Measurements from ENCODE around the gene PRSS57. TPM values are rescaled to one million over a fixed set of nuclear protein-coding genes. Genes with fewer than 3 reads are reported as not detected.

PRSS57 gene
- total RNA-seq, 1 donor = not detected

DNA sequence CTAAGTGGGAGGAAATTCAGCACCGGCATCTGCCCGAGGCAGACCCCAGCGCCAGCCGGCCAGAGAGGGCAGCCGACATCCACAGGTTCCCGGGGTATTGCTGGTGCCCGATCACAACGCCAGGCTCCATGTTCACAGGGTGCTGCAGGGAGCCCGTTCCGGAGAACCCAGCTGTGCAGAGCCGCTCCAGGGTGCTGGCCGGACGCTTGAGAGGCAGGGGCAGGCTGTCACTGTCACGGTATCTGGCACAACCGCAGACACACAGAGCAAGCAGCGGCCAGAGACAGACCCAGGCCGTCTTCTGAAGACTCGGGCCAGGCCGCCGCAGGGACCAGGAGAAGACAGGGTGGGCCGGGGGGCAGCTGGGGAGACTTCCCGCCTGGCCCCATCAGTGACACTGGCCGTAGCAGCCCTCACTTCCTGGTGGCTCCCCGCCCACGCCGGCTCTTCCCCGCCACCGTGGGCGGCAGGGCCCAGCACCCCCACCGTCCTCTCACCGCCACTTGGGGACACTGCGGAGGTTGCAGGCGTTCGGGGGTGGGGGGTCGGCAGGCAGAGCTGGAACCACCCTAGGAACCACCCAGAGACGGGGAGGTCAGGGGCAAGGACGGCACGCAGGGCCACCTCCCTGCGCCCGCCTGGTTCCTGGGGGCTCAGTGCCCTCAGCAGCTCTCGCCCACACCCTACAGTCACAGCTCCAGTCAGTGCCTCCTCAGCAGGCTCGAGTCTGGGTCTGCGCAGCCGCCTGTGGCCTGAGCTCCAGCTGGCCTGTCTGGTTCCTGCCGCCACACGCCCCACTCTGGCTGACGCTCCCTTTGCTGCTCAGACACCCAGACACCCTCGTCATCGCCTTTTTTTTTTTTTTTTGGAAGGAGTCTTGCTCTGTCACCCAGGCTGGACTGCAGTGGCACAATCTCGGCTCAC, 36.1 kb downstream of the PRSS57 start:
- Histone ChIP-seq H3K4me2 (ENCODE audit: insufficient read depth, low read length) (no peak overlapping the region), H3K4me1 (ENCODE audit: insufficient read depth, low read length) (peaks cover 20% of the 10 kb centered on the region), H3K27ac (ENCODE audit: low read depth, low read length) (no peak overlapping the region), H3K4me3 (ENCODE audit: insufficient read depth, low read length) (no peak overlapping the region), H4K20me1 (ENCODE audit: insufficient read depth, low read length) (peaks cover 55% of the 10 kb centered on the region), H3K9me3 (ENCODE audit: low read depth, low read length) (no peaks in the 10 kb centered on the region), H3K27me3 (ENCODE audit: insufficient read depth, low read length) (no peaks in the 10 kb centered on the region), H3K36me3 (ENCODE audit: insufficient read depth, low read length) (no peaks in the 10 kb centered on the region), H2AFZ (ENCODE audit: low read length) (no peak overlapping the region), H3K79me2 (ENCODE audit: insufficient read depth, low read length) (peaks cover 86% of the 10 kb centered on the region)
- DNase-seq (ENCODE audit: insufficient read length, low spot score, missing footprints) = no peak
- TF ChIP-seq, protein P1, sequence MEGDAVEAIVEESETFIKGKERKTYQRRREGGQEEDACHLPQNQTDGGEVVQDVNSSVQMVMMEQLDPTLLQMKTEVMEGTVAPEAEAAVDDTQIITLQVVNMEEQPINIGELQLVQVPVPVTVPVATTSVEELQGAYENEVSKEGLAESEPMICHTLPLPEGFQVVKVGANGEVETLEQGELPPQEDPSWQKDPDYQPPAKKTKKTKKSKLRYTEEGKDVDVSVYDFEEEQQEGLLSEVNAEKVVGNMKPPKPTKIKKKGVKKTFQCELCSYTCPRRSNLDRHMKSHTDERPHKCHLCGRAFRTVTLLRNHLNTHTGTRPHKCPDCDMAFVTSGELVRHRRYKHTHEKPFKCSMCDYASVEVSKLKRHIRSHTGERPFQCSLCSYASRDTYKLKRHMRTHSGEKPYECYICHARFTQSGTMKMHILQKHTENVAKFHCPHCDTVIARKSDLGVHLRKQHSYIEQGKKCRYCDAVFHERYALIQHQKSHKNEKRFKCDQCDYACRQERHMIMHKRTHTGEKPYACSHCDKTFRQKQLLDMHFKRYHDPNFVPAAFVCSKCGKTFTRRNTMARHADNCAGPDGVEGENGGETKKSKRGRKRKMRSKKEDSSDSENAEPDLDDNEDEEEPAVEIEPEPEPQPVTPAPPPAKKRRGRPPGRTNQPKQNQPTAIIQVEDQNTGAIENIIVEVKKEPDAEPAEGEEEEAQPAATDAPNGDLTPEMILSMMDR (IDR thresholded peaks at IDR 0.05; ENCODE audit: extremely low read depth, low read depth, low read length) = no peak

DNA sequence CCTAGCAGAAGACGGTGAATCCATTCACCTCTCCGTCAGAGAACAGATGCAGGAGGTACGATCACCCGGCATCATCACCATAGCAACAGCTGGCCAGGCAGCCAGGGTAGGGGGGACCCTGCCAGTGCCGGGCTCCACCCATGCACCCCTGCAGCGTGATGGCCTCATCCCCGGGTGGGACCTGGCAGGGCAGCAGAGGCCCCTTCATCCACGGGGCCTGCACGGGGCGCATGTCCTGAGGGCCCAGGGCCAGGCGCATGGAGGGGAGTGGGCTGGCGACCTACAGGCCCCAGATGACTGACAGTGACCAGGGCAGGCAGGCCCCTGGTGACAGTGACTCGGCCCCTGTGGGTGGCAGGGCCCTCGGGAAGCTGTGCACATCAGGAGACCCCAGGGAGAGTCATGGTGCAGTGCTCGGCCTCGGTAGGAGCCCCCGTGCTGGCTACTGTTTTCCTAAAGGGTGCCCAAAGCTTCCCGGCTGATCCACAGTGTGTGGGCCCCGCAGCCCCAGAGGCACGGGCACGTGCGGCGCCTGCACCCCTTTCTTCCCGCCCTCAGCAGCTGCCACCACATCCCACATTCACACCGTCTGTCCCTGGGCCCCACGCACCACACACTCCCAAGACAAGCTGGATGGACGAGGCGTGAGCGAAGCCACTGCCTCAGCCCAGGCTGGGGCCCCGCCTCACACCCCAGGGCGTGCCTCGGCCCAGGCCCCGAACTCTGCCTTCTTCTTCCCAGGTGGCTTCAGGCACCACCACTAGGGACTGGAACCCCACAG, 37.0 kb downstream of the PRSS57 start:
- H3K4me2 ChIP-seq (ENCODE audit: insufficient read depth, low read length) = no peak overlapping the region
- peaks cover 5% of the 10 kb centered on the region for H3K36me3 ChIP-seq (ENCODE audit: insufficient read depth, low read length)
- H3K4me1 ChIP-seq (ENCODE audit: insufficient read depth, low read length) = peaks cover 14% of the 10 kb centered on the region
- no peak overlapping the region for H3K27ac ChIP-seq (ENCODE audit: low read depth, low read length)
- peaks cover 60% of the 10 kb centered on the region for H4K20me1 ChIP-seq (ENCODE audit: insufficient read depth, low read length)
- H3K27me3 ChIP-seq (ENCODE audit: insufficient read depth, low read length) = no peaks in the 10 kb centered on the region
- no peak for DNase-seq (ENCODE audit: insufficient read length, low spot score, missing footprints)
- peaks cover 96% of the 10 kb centered on the region for H3K79me2 ChIP-seq (ENCODE audit: insufficient read depth, low read length)
- H3K4me3 ChIP-seq (ENCODE audit: insufficient read depth, low read length) = no peak overlapping the region
- no peak overlapping the region for H2AFZ ChIP-seq (ENCODE audit: low read length)
- H3K9me3 ChIP-seq (ENCODE audit: low read depth, low read length) = no peaks in the 10 kb centered on the region
- TF ChIP-seq, protein P1 (IDR thresholded peaks at IDR 0.05; ENCODE audit: extremely low read depth, low read depth, low read length) = no peak

DNA sequence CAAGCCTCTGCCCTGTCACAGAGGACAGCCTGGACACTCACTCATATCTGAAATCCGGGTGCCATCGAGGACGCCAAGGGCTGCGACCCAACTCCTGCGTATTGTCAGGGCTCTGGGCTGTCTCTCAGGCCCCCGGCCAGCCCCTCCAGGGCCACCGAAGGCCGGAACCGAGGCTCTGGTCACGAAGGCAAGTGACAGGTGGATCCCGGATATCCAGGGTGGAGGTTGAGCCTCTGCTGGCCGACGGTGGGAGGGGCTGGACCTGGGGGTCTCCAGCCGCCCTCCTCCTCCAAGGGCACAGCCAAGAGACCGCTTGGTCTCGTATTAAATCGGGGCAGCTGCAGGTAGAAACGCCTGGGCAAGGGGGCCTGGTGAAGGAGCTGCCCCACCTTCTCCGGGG, 37.6 kb downstream of the PRSS57 start:
- H4K20me1 ChIP-seq (ENCODE audit: insufficient read depth, low read length) = peaks cover 66% of the 10 kb centered on the region
- TF ChIP-seq, protein P1 (IDR thresholded peaks at IDR 0.05; ENCODE audit: extremely low read depth, low read depth, low read length) = no peak
- H3K27ac ChIP-seq (ENCODE audit: low read depth, low read length) = no peak overlapping the region
- peaks cover 99% of the 10 kb centered on the region for H3K79me2 ChIP-seq (ENCODE audit: insufficient read depth, low read length)
- no peaks in the 10 kb centered on the region for H3K27me3 ChIP-seq (ENCODE audit: insufficient read depth, low read length)
- no peak for DNase-seq (ENCODE audit: insufficient read length, low spot score, missing footprints)
- no peaks in the 10 kb centered on the region for H3K9me3 ChIP-seq (ENCODE audit: low read depth, low read length)
- peaks cover 5% of the 10 kb centered on the region for H3K36me3 ChIP-seq (ENCODE audit: insufficient read depth, low read length)
- H3K4me2 ChIP-seq (ENCODE audit: insufficient read depth, low read length) = no peak overlapping the region
- no peak overlapping the region for H3K4me3 ChIP-seq (ENCODE audit: insufficient read depth, low read length)
- peaks cover 14% of the 10 kb centered on the region for H3K4me1 ChIP-seq (ENCODE audit: insufficient read depth, low read length)
- no peak overlapping the region for H2AFZ ChIP-seq (ENCODE audit: low read length)
